Neural progenitor cell (in vitro differentiated cells): ENCODE data around the gene TYMS. TPM values are rescaled to one million over a fixed set of nuclear protein-coding genes. Genes with fewer than 3 reads are reported as not detected.

Experiments
- DNase-seq: peaks from one replicate; pipeline ENCODE4 v3.0.0-alpha.2; 2016; ENCODE audit warnings: low spot score
- H2AFZ ChIP-seq: fragments of 200-600 bp; sonication (generic); replicated peaks from 2 replicates; pipeline ENCODE4 v1.6.1; 2016; ENCODE audit warnings: antibody characterized with exemption
- H3F3A ChIP-seq: fragments of 200-600 bp; sonication (generic); 2 replicates; pipeline ENCODE4 v1.6.1; 2016; ENCODE audit warnings: antibody characterized with exemption, low read depth
- H3K27ac ChIP-seq: fragments of 200-600 bp; sonication (generic); 2 replicates; pipeline ENCODE4 v1.5.1; 2016; ENCODE audit warnings: mild to moderate bottlenecking
- H3K27me3 ChIP-seq: fragments of 200-600 bp; sonication (generic); 2 replicates; pipeline ENCODE4 v1.6.1; 2016; ENCODE audit warnings: mild to moderate bottlenecking, moderate library complexity
- H3K36me3 ChIP-seq: fragments of 200-600 bp; sonication (generic); 2 replicates; pipeline ENCODE4 v1.5.1; 2016
- H3K4me1 ChIP-seq: fragments of 200-600 bp; sonication (generic); 2 replicates; pipeline ENCODE4 v1.6.1; 2016; ENCODE audit warnings: mixed run types
- H3K4me2 ChIP-seq: fragments of 200-600 bp; sonication (generic); 2 replicates; pipeline ENCODE4 v1.6.1; 2016
- H3K4me3 ChIP-seq: fragments of 200-600 bp; sonication (generic); 2 replicates; pipeline ENCODE4 v1.5.1; 2016
- H3K79me2 ChIP-seq: fragments of 200-600 bp; sonication (generic); 2 replicates; pipeline ENCODE4 v1.6.1; 2016; ENCODE audit warnings: low read depth
- H3K9ac ChIP-seq: fragments of 200-600 bp; sonication (generic); 2 replicates; pipeline ENCODE4 v1.6.1; 2016
- H3K9me3 ChIP-seq: fragments of 200-600 bp; sonication (generic); 2 replicates; pipeline ENCODE4 v1.5.1; 2016; ENCODE audit warnings: low read depth
- H4K20me1 ChIP-seq: fragments of 200-600 bp; sonication (generic); 2 replicates; pipeline ENCODE4 v1.6.1; 2016; ENCODE audit warnings: low read depth
- H3K27ac Mint-ChIP-seq: 3 replicates; pipeline ENCODE4 v1.8.0; 2021; ENCODE audit warnings: mixed read lengths
- H3K27me3 Mint-ChIP-seq: 2 replicates; pipeline ENCODE4 v1.8.0; 2022; ENCODE audit warnings: low read depth, mild to moderate bottlenecking, inconsistent platforms, moderate library complexity, mixed read lengths; ENCODE audit not compliant: insufficient read depth
- H3K36me3 Mint-ChIP-seq: 3 replicates; pipeline ENCODE4 v1.8.0; 2021; ENCODE audit warnings: mixed read lengths
- H3K4me1 Mint-ChIP-seq: 3 replicates; pipeline ENCODE4 v1.8.0; 2021; ENCODE audit warnings: mixed read lengths
- H3K4me3 Mint-ChIP-seq: 3 replicates; pipeline ENCODE4 v1.8.0; 2021; ENCODE audit warnings: mild to moderate bottlenecking, moderate library complexity, mixed read lengths
- H3K9me3 Mint-ChIP-seq: 3 replicates; pipeline ENCODE4 v1.8.0; 2020; ENCODE audit warnings: mixed read lengths
- EZH2 ChIP-seq: fragments of 200-600 bp; sonication (generic); IDR thresholded peaks from 2 replicates; pipeline ENCODE4 v1.6.1; 2017; ENCODE audit warnings: antibody characterized with exemption, mild to moderate bottlenecking, moderate library complexity
- EZH2phosphoT487 ChIP-seq: fragments of 200-600 bp; sonication (generic); IDR thresholded peaks from 2 replicates; pipeline ENCODE4 v1.6.1; 2017; ENCODE audit warnings: antibody characterized with exemption
- total RNA-seq: library from RNA; depleted of rRNA; stranded (reverse); fragments of >200 nt; gene quantifications from 2 replicates; pipeline ENCODE4 v1.2.3, GENCODE V29; 2015; ENCODE audit warnings: low replicate concordance
- TF ChIP-seq, protein P1 (sequence below): fragments of 200-600 bp; sonication (generic); IDR thresholded peaks from 2 replicates; pipeline ENCODE4 v1.5.1; 2017; ENCODE audit warnings: antibody characterized with exemption, mild to moderate bottlenecking

The TYMS gene
- total RNA-seq, 1 donor from 2014 or later: 86.9 TPM

DNA sequence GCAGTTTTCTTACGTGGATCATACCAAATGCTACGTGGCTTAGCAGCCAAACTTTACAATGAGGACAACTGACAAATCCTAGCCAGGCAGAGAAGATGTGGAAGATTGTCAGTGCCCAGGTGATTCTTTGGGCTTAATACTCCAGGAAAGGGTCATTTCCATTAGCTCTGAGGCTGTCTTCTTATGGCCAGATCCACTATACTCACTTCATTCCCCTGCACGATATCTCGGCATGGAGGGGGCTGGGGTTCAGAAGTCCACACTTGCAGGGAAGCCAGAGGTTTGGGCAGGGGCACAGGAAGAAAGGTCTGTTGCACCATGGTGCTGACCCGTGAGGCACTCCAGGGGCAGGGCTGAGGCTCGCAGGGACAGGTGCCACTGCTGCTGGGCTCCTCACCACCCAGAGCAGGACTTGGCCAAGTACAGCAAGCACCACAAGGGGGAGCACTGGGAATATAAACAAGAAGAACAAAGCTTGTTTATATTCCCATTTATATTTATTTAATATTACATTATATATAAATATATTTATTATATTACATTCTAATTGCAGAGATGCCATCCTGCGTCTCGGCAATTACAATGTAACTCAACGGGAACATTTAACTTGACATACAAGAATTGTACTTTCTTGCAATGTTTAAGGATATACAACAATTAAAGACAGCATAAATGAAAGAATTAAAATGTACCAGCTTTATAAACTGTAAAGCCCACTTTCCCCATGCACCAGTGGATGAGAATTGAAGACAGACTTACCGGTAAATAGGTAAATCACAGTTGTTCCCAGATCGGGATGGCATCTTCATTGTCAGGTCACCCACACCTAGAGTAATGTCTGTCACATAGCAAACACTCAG is 33.5 kb upstream of the TYMS start:
- H3K4me1 Mint-ChIP-seq: no peaks in the 10 kb centered on the region
- H3K27ac Mint-ChIP-seq: no peak overlapping the region
- no peaks in the 10 kb centered on the region for H4K20me1 ChIP-seq
- TF ChIP-seq EZH2: no peak
- no peak for TF ChIP-seq EZH2phosphoT487
- TF ChIP-seq, protein P1, sequence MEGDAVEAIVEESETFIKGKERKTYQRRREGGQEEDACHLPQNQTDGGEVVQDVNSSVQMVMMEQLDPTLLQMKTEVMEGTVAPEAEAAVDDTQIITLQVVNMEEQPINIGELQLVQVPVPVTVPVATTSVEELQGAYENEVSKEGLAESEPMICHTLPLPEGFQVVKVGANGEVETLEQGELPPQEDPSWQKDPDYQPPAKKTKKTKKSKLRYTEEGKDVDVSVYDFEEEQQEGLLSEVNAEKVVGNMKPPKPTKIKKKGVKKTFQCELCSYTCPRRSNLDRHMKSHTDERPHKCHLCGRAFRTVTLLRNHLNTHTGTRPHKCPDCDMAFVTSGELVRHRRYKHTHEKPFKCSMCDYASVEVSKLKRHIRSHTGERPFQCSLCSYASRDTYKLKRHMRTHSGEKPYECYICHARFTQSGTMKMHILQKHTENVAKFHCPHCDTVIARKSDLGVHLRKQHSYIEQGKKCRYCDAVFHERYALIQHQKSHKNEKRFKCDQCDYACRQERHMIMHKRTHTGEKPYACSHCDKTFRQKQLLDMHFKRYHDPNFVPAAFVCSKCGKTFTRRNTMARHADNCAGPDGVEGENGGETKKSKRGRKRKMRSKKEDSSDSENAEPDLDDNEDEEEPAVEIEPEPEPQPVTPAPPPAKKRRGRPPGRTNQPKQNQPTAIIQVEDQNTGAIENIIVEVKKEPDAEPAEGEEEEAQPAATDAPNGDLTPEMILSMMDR: peak; percentile 75
- H3K4me1 ChIP-seq: no peaks in the 10 kb centered on the region
- H3K4me2 ChIP-seq: no peak overlapping the region
- no peak overlapping the region for H3K9ac ChIP-seq
- H3K36me3 ChIP-seq: no peaks in the 10 kb centered on the region
- no peaks in the 10 kb centered on the region for H3K79me2 ChIP-seq
- H3K36me3 Mint-ChIP-seq: no peaks in the 10 kb centered on the region
- no peak overlapping the region for H2AFZ ChIP-seq
- no peak overlapping the region for H3K27ac ChIP-seq
- H3F3A ChIP-seq: no peaks in the 10 kb centered on the region
- no peak overlapping the region for H3K4me3 Mint-ChIP-seq
- no peaks in the 10 kb centered on the region for H3K9me3 ChIP-seq
- DNase-seq: peak; percentile 80
- no peaks in the 10 kb centered on the region for H3K27me3 ChIP-seq
- H3K9me3 Mint-ChIP-seq: no peaks in the 10 kb centered on the region
- H3K27me3 Mint-ChIP-seq: peaks cover 2% of the 10 kb centered on the region
- no peak overlapping the region for H3K4me3 ChIP-seq

DNA sequence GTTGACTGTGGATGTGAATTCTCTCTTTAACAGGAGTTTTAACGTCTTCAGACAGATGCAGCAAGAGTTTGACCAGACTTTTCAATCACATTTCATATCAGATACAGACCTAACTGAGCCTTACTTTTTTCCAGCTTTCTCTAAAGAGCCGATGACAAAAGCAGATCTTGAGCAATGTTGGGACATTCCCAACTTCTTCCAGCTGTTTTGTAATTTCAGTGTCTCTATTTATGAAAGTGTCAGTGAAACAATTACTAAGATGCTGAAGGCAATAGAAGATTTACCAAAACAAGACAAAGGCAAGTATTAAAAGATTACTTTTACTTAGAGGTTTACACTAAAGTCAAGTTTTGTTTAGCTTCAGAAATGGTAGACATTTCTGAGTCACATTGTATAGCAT is 30.2 kb upstream of the TYMS start:
- no peak overlapping the region for H3K4me3 ChIP-seq
- no peak overlapping the region for H3K4me2 ChIP-seq
- H3K9ac ChIP-seq: no peak overlapping the region
- H3K9me3 ChIP-seq: no peaks in the 10 kb centered on the region
- H3K79me2 ChIP-seq: no peaks in the 10 kb centered on the region
- no peak overlapping the region for H2AFZ ChIP-seq
- Mint-ChIP-seq H3K4me1 (no peaks in the 10 kb centered on the region), H3K36me3 (no peaks in the 10 kb centered on the region), H3K9me3 (no peaks in the 10 kb centered on the region), H3K4me3 (no peak overlapping the region), H3K27me3 (peaks cover 4% of the 10 kb centered on the region), H3K27ac (no peak overlapping the region)
- H3F3A ChIP-seq: no peaks in the 10 kb centered on the region
- H3K27ac ChIP-seq: no peak overlapping the region
- no peaks in the 10 kb centered on the region for H3K36me3 ChIP-seq
- no peaks in the 10 kb centered on the region for H3K4me1 ChIP-seq
- H4K20me1 ChIP-seq: no peaks in the 10 kb centered on the region
- no peak for TF ChIP-seq EZH2
- no peak for TF ChIP-seq EZH2phosphoT487
- TF ChIP-seq, protein P1: no peak
- DNase-seq: no peak
- H3K27me3 ChIP-seq: no peaks in the 10 kb centered on the region

DNA sequence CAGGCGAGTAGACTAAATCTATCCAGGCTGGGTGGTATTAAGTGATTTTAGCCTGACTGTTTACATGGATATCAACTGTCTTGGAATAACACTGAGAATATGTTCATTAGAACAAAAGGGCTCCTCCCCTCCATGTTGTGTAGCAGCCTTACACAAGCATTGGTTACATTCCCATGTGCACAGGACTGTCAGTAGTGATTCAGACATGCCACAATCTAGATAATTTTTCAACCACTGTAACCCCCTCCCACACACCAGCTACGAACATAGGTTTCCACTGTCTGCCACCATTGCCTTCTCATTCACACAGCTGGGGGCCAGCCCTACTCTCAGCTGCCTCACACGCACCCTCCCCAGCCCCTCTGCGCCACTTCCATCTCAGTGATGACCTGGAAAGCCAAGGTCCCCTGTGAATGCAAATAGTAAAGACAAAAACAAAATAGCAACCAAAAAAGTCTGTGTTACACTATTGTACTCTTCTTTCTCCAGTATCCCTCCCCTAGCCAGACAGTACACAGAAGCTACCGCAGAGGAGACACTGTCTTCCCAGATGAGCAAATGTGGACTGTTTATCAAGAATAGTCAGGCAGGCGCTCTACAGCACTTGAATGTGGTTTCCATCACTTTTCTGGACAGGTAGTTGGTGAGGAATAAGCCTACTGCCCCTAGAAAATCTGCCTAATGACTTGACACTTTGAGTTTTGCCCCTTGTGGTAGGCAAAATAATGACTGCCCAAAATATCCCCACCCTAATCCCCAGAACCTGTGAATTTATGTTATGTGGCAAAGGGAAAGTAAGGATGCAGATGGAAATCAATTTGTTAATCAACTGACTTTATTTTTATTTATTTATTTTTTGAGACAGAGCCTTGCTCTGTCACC is 27.9 kb upstream of the TYMS start:
- peaks cover 4% of the 10 kb centered on the region for H3K27me3 Mint-ChIP-seq
- Histone ChIP-seq H3K79me2 (no peaks in the 10 kb centered on the region), H3K27me3 (no peaks in the 10 kb centered on the region), H3F3A (no peaks in the 10 kb centered on the region), H3K27ac (no peak overlapping the region), H3K9ac (no peak overlapping the region), H2AFZ (no peak overlapping the region), H3K4me3 (no peak overlapping the region), H4K20me1 (no peaks in the 10 kb centered on the region), H3K36me3 (no peaks in the 10 kb centered on the region), H3K4me1 (no peaks in the 10 kb centered on the region), H3K4me2 (no peak overlapping the region), H3K9me3 (no peaks in the 10 kb centered on the region)
- TF ChIP-seq, protein P1: peak; percentile 33
- TF ChIP-seq EZH2 (no peak), EZH2phosphoT487 (no peak)
- no peaks in the 10 kb centered on the region for H3K9me3 Mint-ChIP-seq
- peaks cover 6% of the 10 kb centered on the region for H3K4me1 Mint-ChIP-seq
- no peak overlapping the region for H3K4me3 Mint-ChIP-seq
- H3K36me3 Mint-ChIP-seq: no peaks in the 10 kb centered on the region
- no peak overlapping the region for H3K27ac Mint-ChIP-seq
- no peak for DNase-seq
